H1 (cell line): ENCODE measurements around the gene PPP6R1. TPM values are rescaled to one million over a fixed set of nuclear protein-coding genes. Genes with fewer than 3 reads are reported as not detected.

Experiments
- NRF1 ChIP-seq: IDR thresholded peaks from 2 replicates; pipeline ENCODE4 v1.6.1; 2011; ENCODE audit warnings: mild to moderate bottlenecking, low read depth, low read length, improper control_type of control experiment
- polyA plus RNA-seq, 7 experiments: library from polyadenylated mRNA; depleted of rRNA in 3 of 7; stranded (reverse) in 5 of 7; unstranded in 2 of 7; fragments of >200 nt in 5 of 7; fragments of 200-250 nt in 2 of 7; gene quantifications; 1 replicate in 5 of 7; 2 replicates in 1 of 7; 4 replicates in 1 of 7; pipeline versions ENCODE4 v1.2.1 to v1.2.3, GENCODE V29; 2011 to 2013; ENCODE audit warnings: missing spikeins in 2 of 7, mixed read lengths in 2 of 7
- total RNA-seq: library from RNA; stranded (reverse); fragmentation: NEBNext Ultra II Directional; extraction: Animal tissue kit (Norgen Biotek cat#: 25700); gene quantifications from 2 replicates; pipeline ENCODE4 v1.2.1, GENCODE V29; 2021

PPP6R1 gene
- total and polyA plus RNA-seq, 2 of the 8 experiments (the other 6 are each of a cell fraction or from before 2014, with no cell fraction given), result 36.4 to 74.4 TPM

GRCh38 chr19:55255618-55256423 lies 3.0 kb downstream of the PPP6R1 start (continued):
- TF ChIP-seq NRF1, result no peak
